ENCODE measurements around the gene MRPL43. TPM values are rescaled to one million over a fixed set of nuclear protein-coding genes. Genes with fewer than 3 reads are reported as not detected.

The MRPL43 gene
- total and polyA plus RNA-seq, 4 donors, result 30.5 to 76.0 (median 57.8) TPM

DNA sequence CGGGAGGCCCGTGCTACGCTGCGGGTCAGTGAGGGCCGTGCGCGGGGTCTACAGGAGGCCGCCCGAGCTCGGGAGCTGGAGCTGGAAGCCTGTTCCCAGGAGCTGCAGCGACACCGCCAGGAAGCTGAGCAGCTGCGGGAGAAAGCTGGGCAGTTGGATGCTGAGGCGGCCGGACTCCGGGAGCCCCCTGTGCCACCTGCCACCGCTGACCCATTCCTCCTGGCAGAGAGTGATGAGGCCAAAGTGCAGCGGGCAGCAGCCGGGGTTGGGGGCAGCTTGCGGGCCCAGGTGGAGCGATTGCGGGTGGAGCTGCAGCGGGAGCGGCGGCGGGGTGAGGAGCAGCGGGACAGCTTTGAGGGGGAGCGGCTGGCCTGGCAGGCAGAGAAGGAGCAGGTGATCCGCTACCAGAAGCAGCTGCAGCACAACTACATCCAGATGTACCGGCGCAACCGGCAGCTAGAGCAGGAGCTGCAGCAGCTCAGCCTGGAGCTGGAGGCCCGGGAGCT, 19.3 kb upstream of the MRPL43 start:
- H3K36me3 ChIP-seq (ENCODE audit: control insufficient read depth in 4 of 4, insufficient read depth in 3 of 4, low read depth in 1 of 4, low read length in 3 of 4), result peaks cover 0 to 14% (median under 1%) of the 10 kb centered on the region in 4 donors
- H3K4me1 ChIP-seq (ENCODE audit: control insufficient read depth in 4 of 4, insufficient read depth in 4 of 4, low read length in 3 of 4), result peaks cover 0 to 3% (median 0%) of the 10 kb centered on the region in 4 donors
- H3K27me3 ChIP-seq (ENCODE audit: control insufficient read depth in 4 of 4, insufficient read depth in 4 of 4, low read length in 3 of 4), result no peaks in the 10 kb centered on the region
- no peak overlapping the region for H3K4me3 ChIP-seq (ENCODE audit: low read depth in 1 of 3, low read length in 3 of 3)
- no peak for DNase-seq (ENCODE audit: low spot score)
- WGBS, result 92% methylated on average over 33 of the region's 33 CpGs
- no peaks in the 10 kb centered on the region for H3K9me3 ChIP-seq (ENCODE audit: control insufficient read depth in 4 of 4, low read length in 3 of 4)
- no peak for TF ChIP-seq ATF3 (IDR thresholded peaks at IDR 0.05)
- TF ChIP-seq GABPA (IDR thresholded peaks at IDR 0.05 in 1 of 2, conservative IDR thresholded peaks at IDR 0.05 in 1 of 2), result no peak
- TF ChIP-seq RXRA (IDR thresholded peaks at IDR 0.05), result no peak
- no peak for TF ChIP-seq CTCF (IDR thresholded peaks at IDR 0.05; ENCODE audit: low read depth, low read length, missing input control)
- TF ChIP-seq FOXA1 (IDR thresholded peaks at IDR 0.05), result no peak
- TF ChIP-seq MAX (IDR thresholded peaks at IDR 0.05), result no peak
- no peak for TF ChIP-seq NR2F2 (IDR thresholded peaks at IDR 0.05)
- TF ChIP-seq SP1 (IDR thresholded peaks at IDR 0.05), result no peak
- TF ChIP-seq FOXA2 (IDR thresholded peaks at IDR 0.05), result no peak
- no peak for TF ChIP-seq HNF4G (IDR thresholded peaks at IDR 0.05)
- no peak for TF ChIP-seq HNF4A (conservative IDR thresholded peaks at IDR 0.05)
- no peak for TF ChIP-seq ZBTB33 (IDR thresholded peaks at IDR 0.05)
- TF ChIP-seq EGR1 (IDR thresholded peaks at IDR 0.05; ENCODE audit: low read depth in 2 of 2), result no peak
- TF ChIP-seq YY1 (IDR thresholded peaks at IDR 0.05), result no peak
- no peak for TF ChIP-seq JUND (IDR thresholded peaks at IDR 0.05)
- no peak for TF ChIP-seq RAD21 (IDR thresholded peaks at IDR 0.05)
- no peak overlapping the region for H3K27ac ChIP-seq (ENCODE audit: low read depth in 1 of 2, low read length in 2 of 2)
- no peak overlapping the region for H3K9ac ChIP-seq (ENCODE audit: low read depth in 1 of 2, low read length in 2 of 2)

GRCh38 chr10:101005869-101006567, 18.7 kb upstream of the MRPL43 start:
- WGBS, result 99% methylated on average over 4 of the region's 4 CpGs
- Histone ChIP-seq H3K36me3 (ENCODE audit: control insufficient read depth in 4 of 4, insufficient read depth in 3 of 4, low read depth in 1 of 4, low read length in 3 of 4) (peaks cover 0 to 14% (median under 1%) of the 10 kb centered on the region in 4 donors), H3K4me3 (ENCODE audit: low read depth in 1 of 3, low read length in 3 of 3) (no peak overlapping the region), H3K9me3 (ENCODE audit: control insufficient read depth in 4 of 4, low read length in 3 of 4) (no peaks in the 10 kb centered on the region), H3K9ac (ENCODE audit: low read depth in 1 of 2, low read length in 2 of 2) (no peak overlapping the region), H3K4me1 (ENCODE audit: control insufficient read depth in 4 of 4, insufficient read depth in 4 of 4, low read length in 3 of 4) (peaks cover 0 to 3% (median 0%) of the 10 kb centered on the region in 4 donors), H3K27me3 (ENCODE audit: control insufficient read depth in 4 of 4, insufficient read depth in 4 of 4, low read length in 3 of 4) (no peaks in the 10 kb centered on the region), H3K27ac (ENCODE audit: low read depth in 1 of 2, low read length in 2 of 2) (no peak overlapping the region)
- no peak for DNase-seq (ENCODE audit: low spot score)
- TF ChIP-seq HNF4A (conservative IDR thresholded peaks at IDR 0.05) (no peak), TAF1 (conservative IDR thresholded peaks at IDR 0.05) (no peak), HNF4G (IDR thresholded peaks at IDR 0.05) (no peak), SP1 (IDR thresholded peaks at IDR 0.05) (no peak)
